HG03460 (cell line): ENCODE results near the gene PTPRN2.

Experiments
- ATAC-seq: cut with Tn5 transposase; IDR thresholded peaks from one replicate; pipeline ENCODE4 v1.9.1; 2021; ENCODE audit not compliant: unreplicated experiment

PTPRN2 gene

GRCh38 chr7:157615101-157615817 lies 972.4 kb downstream of the PTPRN2 start:
- no peak for ATAC-seq

- ATAC-seq = no peak
Measured at GRCh38 chr7:157614457-157615020, 973.1 kb downstream of the PTPRN2 start.

GRCh38 chr7:157613575-157614322 lies 973.9 kb downstream of the PTPRN2 start:
- no peak for ATAC-seq

- ATAC-seq = peak; percentile 68
Measured at GRCh38 chr7:157612664-157613561, 974.7 kb downstream of the PTPRN2 start.

GRCh38 chr7:157612009-157612663 lies 975.5 kb downstream of the PTPRN2 start:
- no peak for ATAC-seq

GRCh38 chr7:157611341-157611740 lies 976.3 kb downstream of the PTPRN2 start:
- no peak for ATAC-seq

- no peak for ATAC-seq
Measured at GRCh38 chr7:157610671-157611295, 976.8 kb downstream of the PTPRN2 start.

- no peak for ATAC-seq
Measured at GRCh38 chr7:157609932-157610640, 977.5 kb downstream of the PTPRN2 start.

- ATAC-seq = no peak
Measured at GRCh38 chr7:157609516-157609915, 978.1 kb downstream of the PTPRN2 start.

- no peak for ATAC-seq
Measured at GRCh38 chr7:157607218-157607617, 980.4 kb downstream of the PTPRN2 start.

- ATAC-seq = no peak
Measured at GRCh38 chr7:157606140-157606539, 981.5 kb downstream of the PTPRN2 start.

GRCh38 chr7:157605638-157606037 lies 982.0 kb downstream of the PTPRN2 start:
- no peak for ATAC-seq

GRCh38 chr7:157604661-157605381 lies 982.8 kb downstream of the PTPRN2 start:
- ATAC-seq = no peak

GRCh38 chr7:157603716-157604115 lies 983.9 kb downstream of the PTPRN2 start:
- ATAC-seq = no peak

GRCh38 chr7:157603005-157603404 lies 984.6 kb downstream of the PTPRN2 start:
- no peak for ATAC-seq

- no peak for ATAC-seq
Measured at GRCh38 chr7:157602581-157602980, 985.0 kb downstream of the PTPRN2 start.

- no peak for ATAC-seq
Measured at GRCh38 chr7:157602156-157602555, 985.5 kb downstream of the PTPRN2 start.

- ATAC-seq = no peak
Measured at GRCh38 chr7:157601530-157601929, 986.1 kb downstream of the PTPRN2 start.

GRCh38 chr7:157599491-157599890 lies 988.1 kb downstream of the PTPRN2 start:
- ATAC-seq = no peak
